T-helper 2 cell (primary cell): Measurements from ENCODE around the gene JAML.

Experiments
- DNase-seq, 5 experiments: peaks; one replicate each; pipeline versions ENCODE4 v3.0.0 to v3.0.0-alpha.2; 2012 to 2022

JAML gene

DNA sequence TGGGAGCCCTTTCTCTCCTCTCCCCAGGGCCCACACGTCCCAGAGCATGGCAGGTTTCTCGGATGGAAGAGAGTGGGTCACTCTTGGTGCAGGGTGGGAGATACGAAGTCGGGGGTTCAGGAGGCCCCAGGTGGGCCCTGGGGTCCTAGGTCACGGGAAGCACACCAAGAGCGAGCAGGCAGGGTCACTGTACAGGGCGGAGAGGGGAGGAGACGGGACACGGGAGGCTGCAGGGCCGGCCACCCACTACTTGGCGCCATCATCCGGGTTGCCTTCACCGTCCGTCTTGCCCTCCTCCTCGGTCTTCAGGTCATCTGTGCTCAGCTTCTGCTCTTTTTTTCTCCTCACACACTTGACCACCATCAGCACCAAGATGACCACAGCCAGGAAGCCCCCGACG, 58.2 kb downstream of the JAML start:
- no peak for DNase-seq

- no peak for DNase-seq
Observed at GRCh38 chr11:118164885-118165284, 59.9 kb downstream of the JAML start.

DNA sequence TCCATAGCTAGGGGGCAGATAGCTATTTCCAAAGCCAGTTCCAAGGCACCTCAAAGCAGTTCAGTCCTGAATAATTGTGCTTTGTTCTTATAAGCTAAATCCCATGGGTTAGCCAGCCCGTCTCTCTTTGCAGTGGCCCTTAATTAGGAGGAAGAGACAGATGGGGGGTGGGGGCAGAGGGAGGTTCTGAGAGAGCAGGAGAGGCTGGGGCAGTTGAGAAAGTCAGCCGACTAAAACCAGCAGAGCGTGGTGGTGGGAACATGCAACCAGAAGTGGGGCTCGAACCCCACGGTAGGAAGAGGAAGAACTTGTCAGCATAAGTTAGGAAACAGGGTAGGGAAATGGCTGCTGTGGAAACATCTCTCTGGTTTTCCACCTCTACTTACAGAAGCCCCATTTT, 61.3 kb downstream of the JAML start:
- no peak for DNase-seq

- no peak for DNase-seq
Observed at GRCh38 chr11:118162846-118163245, 62.0 kb downstream of the JAML start.

- no peak for DNase-seq
Observed at GRCh38 chr11:118161786-118162185, 63.0 kb downstream of the JAML start.

DNA sequence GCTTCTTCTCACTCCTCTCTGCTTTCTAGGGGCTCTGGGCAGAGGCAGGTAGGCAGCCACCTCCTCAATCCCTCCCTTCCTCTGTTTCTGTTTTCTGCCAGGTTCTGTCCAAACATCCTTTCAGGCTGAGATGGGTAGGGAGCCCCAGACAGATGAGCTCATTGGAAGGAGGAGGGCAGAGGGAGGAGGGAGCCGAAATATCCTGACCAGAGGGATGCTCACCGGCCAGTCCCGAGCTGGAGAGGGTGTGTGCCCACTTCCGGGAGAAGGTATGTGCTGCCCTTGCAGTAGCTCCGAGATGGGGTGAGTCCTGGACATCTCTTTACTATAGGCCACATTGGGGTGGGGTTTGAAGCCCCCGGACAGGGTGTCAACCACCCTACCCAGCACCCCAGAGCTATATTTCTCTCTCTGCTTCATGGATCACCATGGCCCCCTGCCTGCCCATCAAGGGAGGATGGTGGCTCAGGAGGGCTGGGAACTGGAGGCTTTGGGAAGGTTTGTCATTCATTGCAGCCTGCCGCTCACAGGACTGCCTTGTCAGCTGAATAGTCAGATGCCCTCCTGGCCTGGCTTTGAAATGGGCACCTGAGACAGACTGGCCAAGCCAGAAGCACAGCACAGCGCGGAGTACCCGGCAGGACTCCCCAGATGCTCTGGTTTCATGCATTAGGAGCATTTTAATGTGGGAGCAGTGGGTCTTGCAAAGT, 67.5 kb downstream of the JAML start:
- DNase-seq = no peak

- DNase-seq = peak in 2 of 5 experiments; percentile 20 to 39
Observed at GRCh38 chr11:118156531-118157185, 68.2 kb downstream of the JAML start.

GRCh38 chr11:118155776-118156530, 68.9 kb downstream of the JAML start:
- no peak for DNase-seq

GRCh38 chr11:118154641-118155040, 70.2 kb downstream of the JAML start:
- no peak for DNase-seq

DNA sequence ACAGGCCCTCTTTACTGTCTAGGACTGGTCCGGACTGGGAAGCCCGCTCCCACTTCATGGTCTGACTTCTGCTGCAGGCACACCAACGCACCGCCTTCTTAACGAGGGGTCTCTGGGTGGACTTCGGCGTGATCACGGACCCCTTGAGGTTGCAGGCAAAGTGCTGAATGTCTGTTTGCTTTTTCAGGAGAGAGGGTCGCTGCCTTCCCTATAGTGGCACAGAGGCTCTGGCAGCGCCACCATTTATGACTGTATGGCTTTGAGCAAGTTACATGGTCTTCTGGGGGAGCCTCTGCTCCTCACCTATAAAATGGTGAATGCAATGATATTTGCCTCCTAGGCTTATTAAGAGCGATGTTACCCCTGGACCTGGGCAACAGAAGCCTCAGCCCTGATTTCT, 70.8 kb downstream of the JAML start:
- DNase-seq = no peak

GRCh38 chr11:118153516-118153915, 71.3 kb downstream of the JAML start:
- no peak for DNase-seq

GRCh38 chr11:118152552-118153471, 72.0 kb downstream of the JAML start, which contains the start of gene SCN4B:
TSS of gene SCN4B (minus strand) at chr11:118152823. CDS start at chr11:118152673, 150 bp downstream.
- peak in 1 of 5 experiments; percentile 24 for DNase-seq

- no peak for DNase-seq
Observed at GRCh38 chr11:118152020-118152551, 72.7 kb downstream of the JAML start.

GRCh38 chr11:118151431-118151830, 73.4 kb downstream of the JAML start:
- no peak for DNase-seq

- DNase-seq = no peak
Observed at GRCh38 chr11:118149493-118149892, 75.3 kb downstream of the JAML start.

DNA sequence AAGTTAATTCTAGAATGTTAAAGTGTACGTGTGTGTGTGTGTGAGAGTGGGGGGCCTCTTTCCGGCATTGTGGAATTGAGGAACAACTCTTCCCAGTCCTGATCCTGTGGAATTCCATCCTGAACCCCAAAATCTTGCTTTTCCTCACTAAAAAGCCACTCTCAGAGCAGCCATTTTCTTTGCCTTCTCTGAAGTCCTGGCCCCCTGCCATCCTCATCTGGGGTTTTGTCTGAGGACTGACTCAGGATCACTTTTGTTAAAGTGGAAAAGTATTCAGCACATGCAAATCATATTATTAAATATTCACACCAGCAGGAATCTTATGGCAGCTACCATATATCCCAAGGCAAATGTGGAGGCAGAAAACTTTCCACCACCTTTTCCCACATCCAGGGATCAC, 76.0 kb downstream of the JAML start:
- DNase-seq = no peak

- DNase-seq = no peak
Observed at GRCh38 chr11:118148240-118148639, 76.6 kb downstream of the JAML start.

DNA sequence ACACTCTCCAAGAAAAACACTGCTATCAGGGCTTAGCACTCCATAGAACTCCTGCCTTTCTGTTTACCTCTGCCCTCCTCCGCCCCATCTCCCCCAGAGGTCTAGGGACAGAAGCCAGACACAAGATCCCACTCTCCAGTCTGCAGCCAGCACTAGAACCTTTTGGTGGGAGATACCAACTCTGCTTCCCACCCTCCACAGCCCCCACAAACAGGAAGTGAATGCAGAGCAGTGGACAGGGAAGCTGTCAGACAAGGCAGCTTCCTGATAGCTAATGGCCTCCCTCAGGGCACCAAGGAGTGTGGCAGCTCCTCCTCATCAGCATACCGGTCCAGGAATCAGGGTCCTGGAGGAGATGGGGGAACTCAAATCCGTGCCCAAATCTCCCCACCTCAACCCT, 77.3 kb downstream of the JAML start:
- no peak for DNase-seq

- no peak for DNase-seq
Observed at GRCh38 chr11:118146554-118146953, 78.3 kb downstream of the JAML start.

DNA sequence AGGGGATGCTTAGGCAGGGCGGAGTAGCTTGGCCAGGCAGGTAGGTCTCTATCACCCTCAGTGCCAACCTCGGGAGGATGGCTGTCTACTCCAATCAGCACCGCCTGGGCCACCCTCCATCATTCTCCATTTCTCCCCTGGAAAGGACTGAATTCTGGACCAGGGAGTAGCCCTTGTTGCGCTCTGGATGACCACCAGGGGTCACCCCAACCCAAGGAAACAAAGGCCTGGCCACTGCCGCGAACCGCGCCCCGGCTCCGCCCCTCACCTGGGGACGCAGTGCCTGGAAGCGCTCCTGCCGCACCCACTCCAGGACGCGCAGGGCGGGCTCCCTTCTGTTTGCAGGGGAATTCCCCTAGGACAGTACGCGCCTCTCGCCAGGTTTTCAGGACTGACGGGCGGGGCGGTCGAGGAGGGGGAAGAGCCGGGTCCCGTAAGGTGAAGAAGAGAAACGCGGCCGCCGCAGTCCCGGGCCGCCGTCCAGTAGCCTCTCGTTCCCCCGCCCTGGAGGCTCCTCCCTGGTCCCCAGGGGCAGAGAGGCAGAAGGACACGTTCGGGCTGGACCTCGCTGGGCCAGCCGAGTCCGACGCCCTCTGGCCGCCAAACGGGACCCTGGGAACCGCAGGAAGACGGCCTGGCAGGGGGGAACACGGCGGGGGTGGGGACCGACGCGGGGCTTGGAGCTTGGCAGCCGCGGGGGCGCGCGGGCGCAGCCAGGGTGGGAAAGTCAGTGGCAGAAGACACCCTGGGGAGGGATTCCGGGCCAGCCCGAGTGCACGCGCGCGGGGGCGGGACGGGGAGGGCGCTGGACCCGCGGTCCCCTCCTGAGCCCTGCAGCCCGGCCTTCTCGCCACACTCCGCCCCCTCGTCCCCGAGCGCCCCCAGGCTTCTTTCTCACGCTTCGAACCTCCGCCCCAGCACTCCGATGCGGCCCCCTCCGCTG, 79.3 kb downstream of the JAML start:
- peak; percentile 74 to 84 (median 78) for DNase-seq
